Measurements from ENCODE around the gene ADAMTS3.

ADAMTS3 gene

GRCh38 chr4:72330381-72330780 lies 238.6 kb downstream of the ADAMTS3 start:
- DNase-seq = no peak

GRCh38 chr4:72326692-72327632 lies 242.1 kb downstream of the ADAMTS3 start:
- no peak for DNase-seq

GRCh38 chr4:72325215-72325614 lies 243.8 kb downstream of the ADAMTS3 start:
- DNase-seq = no peak

- no peak for DNase-seq
Observed at GRCh38 chr4:72323227-72323626, 245.8 kb downstream of the ADAMTS3 start.

GRCh38 chr4:72320223-72320948 lies 248.6 kb downstream of the ADAMTS3 start:
- DNase-seq = no peak

- no peak for DNase-seq
Observed at GRCh38 chr4:72319601-72320021, 249.4 kb downstream of the ADAMTS3 start.

GRCh38 chr4:72318421-72319170 lies 250.4 kb downstream of the ADAMTS3 start:
- DNase-seq = no peak

- no peak for DNase-seq
Observed at GRCh38 chr4:72314869-72315268, 254.2 kb downstream of the ADAMTS3 start.

GRCh38 chr4:72313121-72313520 lies 255.9 kb downstream of the ADAMTS3 start:
- DNase-seq = no peak

GRCh38 chr4:72312032-72312650 lies 256.9 kb downstream of the ADAMTS3 start:
- no peak for DNase-seq

GRCh38 chr4:72311291-72311690 lies 257.7 kb downstream of the ADAMTS3 start:
- DNase-seq = no peak

- no peak for DNase-seq
Observed at GRCh38 chr4:72305620-72306019, 263.4 kb downstream of the ADAMTS3 start.

- DNase-seq = no peak
Observed at GRCh38 chr4:72305080-72305479, 263.9 kb downstream of the ADAMTS3 start.

GRCh38 chr4:72302981-72303704 lies 265.9 kb downstream of the ADAMTS3 start:
- no peak for DNase-seq

- DNase-seq = no peak
Observed at GRCh38 chr4:72301759-72302158, 267.3 kb downstream of the ADAMTS3 start.

- DNase-seq = no peak
Observed at GRCh38 chr4:72300126-72300525, 268.9 kb downstream of the ADAMTS3 start.

- no peak for DNase-seq
Observed at GRCh38 chr4:72295966-72296557, 273.0 kb downstream of the ADAMTS3 start.

- no peak for DNase-seq
Observed at GRCh38 chr4:72290737-72291136, 278.3 kb downstream of the ADAMTS3 start.

GRCh38 chr4:72286910-72287309 lies 282.1 kb downstream of the ADAMTS3 start:
- DNase-seq = no peak

GRCh38 chr4:72286185-72286584 lies 282.8 kb downstream of the ADAMTS3 start:
- DNase-seq = no peak

GRCh38 chr4:72283357-72283756 lies 285.7 kb downstream of the ADAMTS3 start:
- DNase-seq = no peak

GRCh38 chr4:72280252-72280651 lies 288.8 kb downstream of the ADAMTS3 start:
- no peak for DNase-seq
